T47D (cell line): Measurements from ENCODE around the gene ADRA1B.

Experiments
- DNase-seq, 2 experiments: peaks; one replicate each; pipeline versions ENCODE4 v3.0.0 to v3.0.0-alpha.2; 2011 to 2012; ENCODE audit warnings: low read depth in 1 of 2, low spot score in 1 of 2
- JUND ChIP-seq: IDR thresholded peaks from 2 replicates; pipeline ENCODE4 v1.6.1; 2012; ENCODE audit warnings: low read depth
- in situ Hi-C: cut with HindIII; loops from 2 replicates; pipeline ENCODE4 v1.10.0; 2016; ENCODE audit warnings: low sequenced_read_pairs, low pct_unique_long_range_greater_than_20kb

Gene ADRA1B

GRCh38 chr5:159921721-159922120 is 5.4 kb downstream of the ADRA1B start:
- in situ Hi-C loops: no loop called here
- no peak for DNase-seq
- no peak for TF ChIP-seq JUND

GRCh38 chr5:159923008-159923407 is 6.7 kb downstream of the ADRA1B start:
- no peak for TF ChIP-seq JUND
- in situ Hi-C loops: no loop called here
- DNase-seq: no peak

- in situ Hi-C loops: no loop called here
- no peak for TF ChIP-seq JUND
- no peak for DNase-seq
Observed at GRCh38 chr5:159928122-159928909, 12.0 kb downstream of the ADRA1B start.

- in situ Hi-C loops: no loop called here
- no peak for DNase-seq
- no peak for TF ChIP-seq JUND
Observed at GRCh38 chr5:159929176-159929575, 12.9 kb downstream of the ADRA1B start.

- DNase-seq: no peak
- in situ Hi-C loops: no loop called here
- TF ChIP-seq JUND: no peak
Observed at GRCh38 chr5:159933531-159934485, 17.5 kb downstream of the ADRA1B start.

- in situ Hi-C loops: no loop called here
- no peak for TF ChIP-seq JUND
- no peak for DNase-seq
Observed at GRCh38 chr5:159935946-159936345, 19.7 kb downstream of the ADRA1B start.

- in situ Hi-C loops: no loop called here
- TF ChIP-seq JUND: no peak
- peak in 1 of 2 experiments; percentile 20 for DNase-seq
Observed at GRCh38 chr5:159936686-159937329, 20.5 kb downstream of the ADRA1B start.

GRCh38 chr5:159937580-159937979 is 21.3 kb downstream of the ADRA1B start:
- no peak for DNase-seq
- in situ Hi-C loops: no loop called here
- no peak for TF ChIP-seq JUND

GRCh38 chr5:159943326-159943725 is 27.0 kb downstream of the ADRA1B start:
- DNase-seq: no peak
- TF ChIP-seq JUND: no peak
- in situ Hi-C loops: no loop called here

- no peak for DNase-seq
- no peak for TF ChIP-seq JUND
- in situ Hi-C loops: no loop called here
Observed at GRCh38 chr5:159944056-159944600, 27.8 kb downstream of the ADRA1B start.

GRCh38 chr5:159945359-159945758 is 29.1 kb downstream of the ADRA1B start:
- no peak for DNase-seq
- no peak for TF ChIP-seq JUND
- in situ Hi-C loops: no loop called here

GRCh38 chr5:159947708-159948358 is 31.6 kb downstream of the ADRA1B start:
- DNase-seq: no peak
- in situ Hi-C loops: no loop called here
- no peak for TF ChIP-seq JUND
